IMR-90 (cell line): ENCODE measurements around the gene ERVK3-1. TPM values are rescaled to one million over a fixed set of nuclear protein-coding genes. Genes with fewer than 3 reads are reported as not detected.

Experiments
- ATAC-seq: fragments of 200-7000 bp; cut with Tn5 transposase; 2 replicates; pipeline ENCODE4 v1.9.1; 2020; ENCODE audit warnings: low read depth, mild to moderate bottlenecking, moderate library complexity
- BruUV-seq: library from RNA; stranded (reverse); fragments of 400-500 nt; replicated peaks from 2 replicates; lab custom pipeline; 2021; lab: Mats Ljungman, UMichigan
- CTCF ChIA-PET: fragments of 300-600 bp; formaldehyde crosslinking; extraction: SDS; loops from one replicate; lab custom pipeline; 2021; ENCODE audit warnings: antibody characterized with exemption; lab: Yijun Ruan, JAX
- POLR2A ChIA-PET: fragments of 300-600 bp; sonication (Branson Sonifier 250); formaldehyde crosslinking; loops from one replicate; lab custom pipeline; 2022; ENCODE audit warnings: antibody characterized with exemption; ENCODE audit not compliant: unreplicated experiment; lab: Charles Lee
- DNase-seq: peaks from one replicate; pipeline ENCODE4 v3.0.0; 2013
- H2AFZ ChIP-seq: replicated peaks from 2 replicates; pipeline ENCODE3; 2013; ENCODE audit warnings: low read length, mild to moderate bottlenecking; ENCODE audit not compliant: poor library complexity
- H2AK5ac ChIP-seq: 2 replicates; pipeline ENCODE4 v1.6.1; 2013; ENCODE audit warnings: low read depth, low read length, inconsistent platforms
- H2AK9ac ChIP-seq: replicated peaks from 2 replicates; pipeline ENCODE3; 2013; ENCODE audit warnings: mild to moderate bottlenecking, low read depth, low read length, moderate library complexity; ENCODE audit not compliant: poor library complexity
- H2BK120ac ChIP-seq: 2 replicates; pipeline ENCODE4 v1.6.1; 2013; ENCODE audit warnings: low read depth, low read length, inconsistent platforms
- H2BK15ac ChIP-seq: 3 replicates; pipeline ENCODE4 v1.6.1; 2013; ENCODE audit warnings: low read depth, low read length, inconsistent platforms
- H2BK20ac ChIP-seq: 2 replicates; pipeline ENCODE4 v1.6.1; 2013; ENCODE audit warnings: low read depth, mild to moderate bottlenecking, inconsistent platforms, low read length, moderate library complexity
- H2BK5ac ChIP-seq: 2 replicates; pipeline ENCODE4 v1.6.1; 2013; ENCODE audit warnings: mild to moderate bottlenecking, low read depth, low read length, inconsistent platforms; ENCODE audit not compliant: poor library complexity, severe bottlenecking
- H3K14ac ChIP-seq: replicated peaks from 2 replicates; pipeline ENCODE4 v1.6.1; 2013; ENCODE audit warnings: low read depth, low read length, inconsistent platforms
- H3K18ac ChIP-seq: 2 replicates; pipeline ENCODE4 v1.6.1; 2013; ENCODE audit warnings: low read depth, low read length, control low read depth
- H3K23ac ChIP-seq: 2 replicates; pipeline ENCODE4 v1.6.1; 2013; ENCODE audit warnings: low read depth, low read length, inconsistent platforms
- H3K27ac ChIP-seq: 2 replicates; pipeline ENCODE4 v1.5.1; 2013; ENCODE audit warnings: mild to moderate bottlenecking, control low read depth, low read length; ENCODE audit not compliant: insufficient read depth
- H3K27me3 ChIP-seq: 2 replicates; pipeline ENCODE4 v1.6.1; 2013; ENCODE audit warnings: low read length; ENCODE audit not compliant: control insufficient read depth, insufficient read depth
- H3K36me3 ChIP-seq: 2 replicates; pipeline ENCODE4 v1.6.1; 2013; ENCODE audit warnings: low read length, mixed read lengths; ENCODE audit not compliant: control insufficient read depth, insufficient read depth
- H3K4ac ChIP-seq: 2 replicates; pipeline ENCODE4 v1.6.1; 2013; ENCODE audit warnings: low read depth, low read length, inconsistent platforms
- H3K4me1 ChIP-seq: 2 replicates; pipeline ENCODE4 v1.6.1; 2013; ENCODE audit warnings: low read length, mixed read lengths; ENCODE audit not compliant: control insufficient read depth, insufficient read depth
- H3K4me2 ChIP-seq: 2 replicates; pipeline ENCODE4 v1.6.1; 2013; ENCODE audit warnings: low read depth, mild to moderate bottlenecking, control low read depth, low read length, moderate library complexity
- H3K4me3 ChIP-seq: 2 replicates; pipeline ENCODE4 v1.5.1; 2013; ENCODE audit warnings: low read depth, mild to moderate bottlenecking, control low read depth, low read length, moderate library complexity; ENCODE audit not compliant: insufficient read depth
- H3K56ac ChIP-seq: 2 replicates; pipeline ENCODE4 v1.6.1; 2013; ENCODE audit warnings: low read length, inconsistent platforms; ENCODE audit not compliant: insufficient read depth; ENCODE audit errors: extremely low read depth
- H3K79me1 ChIP-seq, 2 experiments: 2 replicates each; pipeline ENCODE4 v1.6.1; 2013; ENCODE audit warnings: low read length in 2 of 2, inconsistent platforms in 1 of 2, low read depth in 1 of 2
- H3K9ac ChIP-seq: 2 replicates; pipeline ENCODE4 v1.6.1; 2013; ENCODE audit warnings: low read depth, low read length, control low read depth
- H3K9me1 ChIP-seq: 2 replicates; pipeline ENCODE4 v1.6.1; 2013; ENCODE audit warnings: low read length, inconsistent platforms; ENCODE audit not compliant: insufficient read depth
- H3K9me3 ChIP-seq: 2 replicates; pipeline ENCODE4 v1.6.1; 2013; ENCODE audit warnings: low read length; ENCODE audit not compliant: control insufficient read depth, insufficient read depth
- H4K20me1 ChIP-seq: 2 replicates; pipeline ENCODE4 v1.6.1; 2013; ENCODE audit warnings: low read length, inconsistent platforms; ENCODE audit not compliant: insufficient read depth
- H4K5ac ChIP-seq: 2 replicates; pipeline ENCODE4 v1.6.1; 2013; ENCODE audit warnings: mild to moderate bottlenecking, low read depth, low read length, control low read depth
- H4K8ac ChIP-seq, 2 experiments: 2 replicates each; pipeline ENCODE4 v1.6.1; 2013; ENCODE audit warnings: low read depth in 2 of 2, low read length in 2 of 2, control low read depth in 1 of 2, inconsistent platforms in 1 of 2
- H4K91ac ChIP-seq: 2 replicates; pipeline ENCODE4 v1.6.1; 2013; ENCODE audit warnings: low read depth, low read length, inconsistent platforms; ENCODE audit not compliant: insufficient read depth
- BHLHE40 ChIP-seq: fragments of 150-350 bp; IDR thresholded peaks from 2 replicates; pipeline ENCODE4 v1.6.1; 2016; ENCODE audit warnings: mild to moderate bottlenecking, low read depth, low read length
- CEBPB ChIP-seq: IDR thresholded peaks from 2 replicates; pipeline ENCODE4 v1.6.1; 2012; ENCODE audit warnings: low read depth, low read length, improper control_type of control experiment
- FOS ChIP-seq: fragments of 150-350 bp; IDR thresholded peaks from 2 replicates; pipeline ENCODE4 v1.6.1; 2016; ENCODE audit warnings: low read depth, low read length
- MAFK ChIP-seq: IDR thresholded peaks from 2 replicates; pipeline ENCODE4 v1.6.1; 2012; ENCODE audit warnings: low read depth, low read length, improper control_type of control experiment
- MAZ ChIP-seq: IDR thresholded peaks from 2 replicates; pipeline ENCODE4 v1.6.1; 2012; ENCODE audit warnings: low read depth, mild to moderate bottlenecking, low read length, improper control_type of control experiment, moderate library complexity, borderline replicate concordance
- MXI1 ChIP-seq: IDR thresholded peaks from 2 replicates; pipeline ENCODE4 v1.6.1; 2012; ENCODE audit warnings: low read depth, mild to moderate bottlenecking, low read length, moderate library complexity, borderline replicate concordance
- NFE2L2 ChIP-seq: fragments of 150-350 bp; IDR thresholded peaks from 2 replicates; pipeline ENCODE4 v1.6.1; 2016; ENCODE audit warnings: low read depth, mild to moderate bottlenecking, low read length
- POLR2A ChIP-seq: IDR thresholded peaks from 2 replicates; pipeline ENCODE4 v1.6.1; 2012; ENCODE audit warnings: mild to moderate bottlenecking, low read depth, low read length
- RAD21 ChIP-seq: IDR thresholded peaks from 2 replicates; pipeline ENCODE4 v1.6.1; 2012; ENCODE audit warnings: low read length, improper control_type of control experiment
- RCOR1 ChIP-seq: IDR thresholded peaks from 2 replicates; pipeline ENCODE4 v1.6.1; 2012; ENCODE audit warnings: mild to moderate bottlenecking, low read length, improper control_type of control experiment; ENCODE audit not compliant: insufficient replicate concordance
- RFX5 ChIP-seq: IDR thresholded peaks from 2 replicates; pipeline ENCODE4 v1.8.0; 2012; ENCODE audit warnings: low read depth, mild to moderate bottlenecking, low read length, moderate library complexity
- USF2 ChIP-seq: fragments of 150-350 bp; IDR thresholded peaks from 2 replicates; pipeline ENCODE4 v1.6.1; 2017; ENCODE audit warnings: mild to moderate bottlenecking, antibody characterized with exemption, low read length, low read depth
- WGBS, 2 experiments: methylation state at CpG; one replicate each; pipeline versions ENCODE4 v1.1.5 to v1.1.7; 2013; ENCODE audit warnings: missing lambda C conversion rate in 2 of 2; ENCODE audit not compliant: insufficient read length in 1 of 2; ENCODE audit errors: extremely low coverage in 2 of 2; 5-methylcytosine and 5-hydroxymethylcytosine counted together
- dilution Hi-C: fragments of 300-500 bp; cut with HindIII; formaldehyde crosslinking; loops from one replicate; pipeline ENCODE4 v1.14.3; 2018; ENCODE audit warnings: low sequenced_read_pairs; ENCODE audit not compliant: unreplicated experiment
- in situ Hi-C: fragments of 300-500 bp; cut with MboI; formaldehyde crosslinking; loops from 3 replicates; pipeline ENCODE4 v1.14.3; 2019; ENCODE audit warnings: low sequenced_read_pairs, inconsistent platforms, mixed read lengths
- intact Hi-C: fragments of 100-400 bp; cut with micrococcal nuclease; formaldehyde crosslinking; loops from 2 replicates; pipeline ENCODE4 v1.10.0; 2022
- polyA plus RNA-seq, 3 experiments: library from polyadenylated mRNA; depleted of rRNA; stranded (reverse); fragments of >200 nt; gene quantifications; 2 replicates each; pipeline ENCODE4 v1.2.3, GENCODE V29; 2012; ENCODE audit warnings: low replicate concordance in 1 of 3
- total RNA-seq: library from RNA; depleted of rRNA; stranded (reverse); fragments of >200 nt; gene quantifications from 2 replicates; pipeline ENCODE4 v1.2.3, GENCODE V29; 2012
- TF ChIP-seq, protein P1 (sequence below): fragments of 150-350 bp; IDR thresholded peaks from 2 replicates; pipeline ENCODE4 v1.6.1; 2016; ENCODE audit warnings: low read depth, mild to moderate bottlenecking, low read length, moderate library complexity, borderline replicate concordance

Gene ERVK3-1
- total and polyA plus RNA-seq, 2 of the 4 experiments (the other 2 are of a cell fraction) = 33.0 to 39.3 TPM

GRCh38 chr19:58351558-58351878, 46.3 kb downstream of the ERVK3-1 start:
- dilution Hi-C loops (no loop called here), intact Hi-C loops (no loop called here), in situ Hi-C loops (no loop called here)
- no peak overlapping the region for H3K23ac ChIP-seq
- H2AK5ac ChIP-seq = no peak overlapping the region
- no peak for TF ChIP-seq MXI1
- no peak for TF ChIP-seq FOS
- no peak for TF ChIP-seq MAFK
- no peak for TF ChIP-seq RAD21
- TF ChIP-seq MAZ = no peak
- no peak for TF ChIP-seq BHLHE40
- TF ChIP-seq CEBPB = no peak
- no peak for TF ChIP-seq POLR2A
- TF ChIP-seq, protein P1, sequence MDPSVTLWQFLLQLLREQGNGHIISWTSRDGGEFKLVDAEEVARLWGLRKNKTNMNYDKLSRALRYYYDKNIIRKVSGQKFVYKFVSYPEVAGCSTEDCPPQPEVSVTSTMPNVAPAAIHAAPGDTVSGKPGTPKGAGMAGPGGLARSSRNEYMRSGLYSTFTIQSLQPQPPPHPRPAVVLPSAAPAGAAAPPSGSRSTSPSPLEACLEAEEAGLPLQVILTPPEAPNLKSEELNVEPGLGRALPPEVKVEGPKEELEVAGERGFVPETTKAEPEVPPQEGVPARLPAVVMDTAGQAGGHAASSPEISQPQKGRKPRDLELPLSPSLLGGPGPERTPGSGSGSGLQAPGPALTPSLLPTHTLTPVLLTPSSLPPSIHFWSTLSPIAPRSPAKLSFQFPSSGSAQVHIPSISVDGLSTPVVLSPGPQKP = no peak
- no peak for TF ChIP-seq USF2
- TF ChIP-seq NFE2L2 = no peak
- no peak for TF ChIP-seq RCOR1
- TF ChIP-seq RFX5 = no peak
- H2BK5ac ChIP-seq = no peak overlapping the region
- H4K20me1 ChIP-seq = peaks cover 8% of the 10 kb centered on the region
- no peak overlapping the region for H4K8ac ChIP-seq
- no peak overlapping the region for H2AFZ ChIP-seq
- H2BK15ac ChIP-seq = no peak overlapping the region
- H3K4ac ChIP-seq = no peak overlapping the region
- H3K79me1 ChIP-seq = peaks cover 5 to 42% of the 10 kb centered on the region in 2 experiments
- H2BK120ac ChIP-seq = no peak overlapping the region
- H3K36me3 ChIP-seq = peaks cover 11% of the 10 kb centered on the region; the same call in 1 of the 2 replicates
- no peaks in the 10 kb centered on the region for H3K9me3 ChIP-seq
- WGBS, 2 experiments = no CpG with 5 or more reads among the region's 9 CpGs
- ChIA-PET CTCF (no interaction called here), POLR2A (no interaction called here)
- H3K4me3 ChIP-seq = no peak overlapping the region
- H3K27ac ChIP-seq = no peak overlapping the region
- H2AK9ac ChIP-seq = no peak overlapping the region
- H2BK20ac ChIP-seq = no peak overlapping the region
- H3K18ac ChIP-seq = no peak overlapping the region
- no peak overlapping the region for H4K91ac ChIP-seq
- no peak overlapping the region for H3K9ac ChIP-seq
- no peak overlapping the region for H4K5ac ChIP-seq
- H3K4me2 ChIP-seq = no peak overlapping the region
- peaks cover 2% of the 10 kb centered on the region; the same call in 1 of the 2 replicates for H3K27me3 ChIP-seq
- H3K14ac ChIP-seq = no peak overlapping the region
- H3K56ac ChIP-seq = no peak overlapping the region
- no TSS peak for BruUV-seq
- DNase-seq (no peak), ATAC-seq (no peak)
- H3K9me1 ChIP-seq = peaks cover 4% of the 10 kb centered on the region; the same call in 1 of the 2 replicates
- peaks cover 7% of the 10 kb centered on the region for H3K4me1 ChIP-seq
